Stimulated activated CD8-positive, alpha-beta memory T cell treated with anti-CD3 and anti-CD28 coated beads, Interleukin-12 subunit alpha, Interleukin-12 subunit beta, amount 100 ng/mL, for 1 hour (primary cell): ENCODE measurements around the gene TREM2.
A peak's percentile ranks its signal among the peaks of the same experiment; 100 is the strongest.

ENCODE experiments used
- DNase-seq: peaks from one replicate; pipeline ENCODE4 v3.0.0-alpha.2; 2020; ENCODE audit warnings: low read depth

TREM2 gene

GRCh38 chr6:41182069-41183034 is 19.4 kb upstream of the TREM2 start:
- DNase-seq = peak; percentile 33

- no peak for DNase-seq
These were observed 18.6 kb upstream of the TREM2 start for GRCh38 chr6:41181566-41181965.

GRCh38 chr6:41179163-41179562 is 16.2 kb upstream of the TREM2 start:
- no peak for DNase-seq

GRCh38 chr6:41177695-41178094 is 14.8 kb upstream of the TREM2 start:
- no peak for DNase-seq

- no peak for DNase-seq
These were observed 14.4 kb upstream of the TREM2 start for GRCh38 chr6:41177287-41177686.

GRCh38 chr6:41176189-41176588 is 13.3 kb upstream of the TREM2 start:
- no peak for DNase-seq

- DNase-seq = no peak
These were observed 12.2 kb upstream of the TREM2 start for GRCh38 chr6:41175084-41175483.

GRCh38 chr6:41174610-41175009 is 11.7 kb upstream of the TREM2 start:
- no peak for DNase-seq

- no peak for DNase-seq
These were observed 9.0 kb upstream of the TREM2 start for GRCh38 chr6:41171908-41172307.

- DNase-seq = no peak
These were observed 7.7 kb upstream of the TREM2 start for GRCh38 chr6:41170547-41171160.

- no peak for DNase-seq
These were observed 4.5 kb upstream of the TREM2 start for GRCh38 chr6:41167173-41167963.

- DNase-seq = no peak
These were observed 1.7 kb upstream of the TREM2 start for GRCh38 chr6:41164551-41165120.

GRCh38 chr6:41163419-41163717 is 452 bp upstream of the TREM2 start:
- DNase-seq = no peak

GRCh38 chr6:41161851-41162552 is 914 bp downstream of the TREM2 start:
- DNase-seq = no peak

- no peak for DNase-seq
These were observed 1.5 kb downstream of the TREM2 start for GRCh38 chr6:41161380-41161779.

- DNase-seq = no peak
These were observed 2.0 kb downstream of the TREM2 start for GRCh38 chr6:41160933-41161332.

GRCh38 chr6:41159415-41160082 is 3.4 kb downstream of the TREM2 start:
- DNase-seq = no peak

- no peak for DNase-seq
These were observed 5.6 kb downstream of the TREM2 start for GRCh38 chr6:41157323-41157722.

- DNase-seq = no peak
These were observed 6.1 kb downstream of the TREM2 start for GRCh38 chr6:41156771-41157170.

GRCh38 chr6:41156001-41156400 is 6.9 kb downstream of the TREM2 start:
- no peak for DNase-seq

- DNase-seq = no peak
These were observed 7.6 kb downstream of the TREM2 start for GRCh38 chr6:41155132-41155805.
